OCI-LY7 (cell line): ENCODE data around the gene NELFCD. TPM values are rescaled to one million over a fixed set of nuclear protein-coding genes. Genes with fewer than 3 reads are reported as not detected.

Experiments
- BruUV-seq: library from RNA; stranded (reverse); fragments of 400-500 nt; replicated peaks from 2 replicates; lab custom pipeline; 2021; lab: Mats Ljungman, UMichigan
- CTCF ChIA-PET: fragments of 300-600 bp; sonication (Branson Sonifier 250); formaldehyde crosslinking; loops from one replicate; lab custom pipeline; 2022; ENCODE audit warnings: antibody characterized with exemption; ENCODE audit not compliant: unreplicated experiment; lab: Charles Lee
- POLR2A ChIA-PET: fragments of 300-600 bp; sonication (Branson Sonifier 250); formaldehyde crosslinking; loops from one replicate; lab custom pipeline; 2022; ENCODE audit warnings: antibody characterized with exemption; lab: Charles Lee
- DNase-seq: peaks from one replicate; pipeline ENCODE4 v3.0.0-alpha.2; 2015; ENCODE audit warnings: low spot score
- H2AFZ ChIP-seq: fragments of 200-600 bp; sonication (generic), shearing (Covaris generic); 2 replicates; pipeline ENCODE4 v1.6.1; 2014; ENCODE audit warnings: mild to moderate bottlenecking, antibody characterized with exemption, low read length, moderate library complexity
- H3K27ac ChIP-seq: fragments of 200-600 bp; sonication (generic); 2 replicates; pipeline ENCODE4 v1.5.1; 2014; ENCODE audit warnings: mixed run types, low read depth, mild to moderate bottlenecking, moderate library complexity, low read length, inconsistent platforms; ENCODE audit not compliant: poor library complexity, severe bottlenecking
- H3K36me3 ChIP-seq: fragments of 200-600 bp; sonication (generic); 2 replicates; pipeline ENCODE4 v1.6.1; 2014; ENCODE audit warnings: mild to moderate bottlenecking, antibody characterized with exemption, low read length, moderate library complexity, mixed read lengths; ENCODE audit not compliant: insufficient read depth
- H3K4me1 ChIP-seq: fragments of 200-600 bp; sonication (generic); 2 replicates; pipeline ENCODE4 v1.5.1; 2014; ENCODE audit warnings: mild to moderate bottlenecking, low read length; ENCODE audit not compliant: insufficient read depth, poor library complexity, severe bottlenecking
- H3K4me2 ChIP-seq: fragments of 200-600 bp; sonication (generic); 2 replicates; pipeline ENCODE4 v1.6.1; 2014; ENCODE audit warnings: mild to moderate bottlenecking, low read length
- H3K4me3 ChIP-seq: fragments of 200-600 bp; sonication (generic); 2 replicates; pipeline ENCODE4 v1.5.1; 2014; ENCODE audit warnings: mild to moderate bottlenecking, low read depth, low read length; ENCODE audit not compliant: poor library complexity, severe bottlenecking
- H3K79me2 ChIP-seq: fragments of 200-600 bp; sonication (generic); 2 replicates; pipeline ENCODE4 v1.6.1; 2016; ENCODE audit warnings: low read depth, mild to moderate bottlenecking, low read length, moderate library complexity, mixed read lengths; ENCODE audit not compliant: insufficient read depth
- H3K9me2 ChIP-seq: fragments of 200-600 bp; sonication (generic); 2 replicates; pipeline ENCODE4 v1.6.1; 2016; ENCODE audit warnings: mild to moderate bottlenecking, low read length, mixed read lengths; ENCODE audit not compliant: insufficient read depth
- H3K9me3 ChIP-seq: fragments of 200-600 bp; sonication (generic); 2 replicates; pipeline ENCODE4 v1.6.1; 2014; ENCODE audit warnings: mild to moderate bottlenecking, mixed run types, low read length, mixed read lengths
- H4K20me1 ChIP-seq: fragments of 200-600 bp; sonication (generic); 2 replicates; pipeline ENCODE4 v1.6.1; 2014; ENCODE audit warnings: mild to moderate bottlenecking, antibody characterized with exemption, low read length, moderate library complexity, mixed read lengths; ENCODE audit not compliant: insufficient read depth
- EZH2phosphoT487 ChIP-seq: fragments of 200-600 bp; sonication (generic); IDR thresholded peaks from 2 replicates; pipeline ENCODE4 v1.6.1; 2018; ENCODE audit warnings: low read depth, borderline replicate concordance, mild to moderate bottlenecking, mixed run types, antibody characterized with exemption, low read length, moderate library complexity, mixed read lengths
- intact Hi-C: fragments of 100-400 bp; cut with micrococcal nuclease; formaldehyde crosslinking; loops from one replicate; pipeline ENCODE4 v1.10.0; 2022; ENCODE audit not compliant: unreplicated experiment
- total RNA-seq, 2 experiments: library from RNA; depleted of rRNA in 1 of 2; stranded (reverse); fragments of >200 nt in 1 of 2; shearing (Covaris generic) in 1 of 2; gene quantifications; 2 replicates each; pipeline ENCODE4 v1.2.3, GENCODE V29; 2014 to 2022
- TF ChIP-seq, protein P1 (sequence below): fragments of 200-600 bp; sonication (generic); conservative IDR thresholded peaks from 2 replicates; pipeline ENCODE4 v1.5.1; 2014; ENCODE audit warnings: mild to moderate bottlenecking, antibody characterized with exemption, low read length, moderate library complexity, mixed read lengths

Gene NELFCD
- total RNA-seq, 2 experiments from 2014 or later: 90.7 to 143 TPM

DNA sequence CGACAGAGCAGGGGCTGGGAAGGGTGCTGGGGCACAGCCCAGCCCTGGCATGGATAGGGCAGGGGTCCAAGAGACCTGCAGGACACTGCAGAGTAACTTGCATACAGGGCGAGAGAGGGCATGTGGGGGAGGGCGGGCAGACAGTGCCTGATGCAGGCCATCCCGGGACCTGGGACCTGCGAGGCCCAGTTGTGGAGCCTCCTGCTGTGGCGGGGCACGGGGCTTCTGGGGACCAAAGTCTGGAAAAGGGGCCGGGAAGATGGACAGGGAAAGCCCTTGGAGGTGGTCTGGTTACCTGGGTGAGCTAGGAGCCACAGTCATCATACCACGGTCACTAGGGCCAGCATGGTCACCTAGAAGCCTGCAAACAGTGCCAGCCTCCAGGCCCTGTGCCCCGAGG lies 37.8 kb downstream of the NELFCD start:
- DNase-seq: no peak
- Histone ChIP-seq H4K20me1 (no peaks in the 10 kb centered on the region), H2AFZ (no peak overlapping the region), H3K9me2 (no peaks in the 10 kb centered on the region), H3K4me2 (no peak overlapping the region), H3K9me3 (no peaks in the 10 kb centered on the region), H3K27ac (no peak overlapping the region), H3K4me1 (peaks cover 17% of the 10 kb centered on the region), H3K79me2 (no peaks in the 10 kb centered on the region), H3K4me3 (no peak overlapping the region), H3K36me3 (peaks cover 17% of the 10 kb centered on the region)
- BruUV-seq: no TSS peak
- ChIA-PET CTCF (no interaction called here), POLR2A (interaction anchor here (1.0 kb wide), 1 partner anchor 13 kb away, joined by 8 read pairs; the partner anchor contains the start of gene ATP5F1E)
- TF ChIP-seq, protein P1, sequence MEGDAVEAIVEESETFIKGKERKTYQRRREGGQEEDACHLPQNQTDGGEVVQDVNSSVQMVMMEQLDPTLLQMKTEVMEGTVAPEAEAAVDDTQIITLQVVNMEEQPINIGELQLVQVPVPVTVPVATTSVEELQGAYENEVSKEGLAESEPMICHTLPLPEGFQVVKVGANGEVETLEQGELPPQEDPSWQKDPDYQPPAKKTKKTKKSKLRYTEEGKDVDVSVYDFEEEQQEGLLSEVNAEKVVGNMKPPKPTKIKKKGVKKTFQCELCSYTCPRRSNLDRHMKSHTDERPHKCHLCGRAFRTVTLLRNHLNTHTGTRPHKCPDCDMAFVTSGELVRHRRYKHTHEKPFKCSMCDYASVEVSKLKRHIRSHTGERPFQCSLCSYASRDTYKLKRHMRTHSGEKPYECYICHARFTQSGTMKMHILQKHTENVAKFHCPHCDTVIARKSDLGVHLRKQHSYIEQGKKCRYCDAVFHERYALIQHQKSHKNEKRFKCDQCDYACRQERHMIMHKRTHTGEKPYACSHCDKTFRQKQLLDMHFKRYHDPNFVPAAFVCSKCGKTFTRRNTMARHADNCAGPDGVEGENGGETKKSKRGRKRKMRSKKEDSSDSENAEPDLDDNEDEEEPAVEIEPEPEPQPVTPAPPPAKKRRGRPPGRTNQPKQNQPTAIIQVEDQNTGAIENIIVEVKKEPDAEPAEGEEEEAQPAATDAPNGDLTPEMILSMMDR: no peak
- TF ChIP-seq EZH2phosphoT487: no peak
- intact Hi-C loops: no loop called here

DNA sequence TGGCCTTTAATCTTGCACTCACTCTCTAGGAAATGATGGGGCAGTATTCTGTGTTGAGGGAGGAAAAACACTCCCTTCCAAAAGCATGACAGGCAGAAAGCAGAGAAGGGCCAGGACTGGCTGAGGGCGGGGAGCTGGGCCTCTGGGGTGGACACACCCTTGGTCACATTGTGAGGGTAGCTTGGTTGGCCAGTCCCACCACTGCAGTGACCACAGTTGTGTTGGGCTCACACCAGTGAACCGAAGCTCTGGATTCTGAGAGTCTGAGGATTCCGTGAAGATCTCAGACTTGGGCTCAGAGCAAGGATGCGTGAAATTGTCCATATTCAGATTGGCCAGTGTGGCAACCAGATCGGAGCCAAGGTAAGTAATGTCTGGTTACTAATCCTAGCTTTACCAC lies 38.2 kb downstream of the NELFCD start, which contains the start of gene TUBB1:
Gene TUBB1 (plus strand): TSS at position 213 of the 400 bp plus-strand sequence. CDS start 94 bp downstream, at position 307.
- Histone ChIP-seq H4K20me1 (no peaks in the 10 kb centered on the region), H3K79me2 (no peaks in the 10 kb centered on the region), H3K9me2 (no peaks in the 10 kb centered on the region), H3K4me3 (no peak within 1 kb of the TSS), H3K4me1 (peaks cover 17% of the 10 kb centered on the region), H3K4me2 (no peak within 1 kb of the TSS), H2AFZ (no peak within 1 kb of the TSS), H3K9me3 (no peaks in the 10 kb centered on the region), H3K36me3 (peaks cover 21% of the 10 kb centered on the region), H3K27ac (no peak within 1 kb of the TSS)
- no peak for DNase-seq
- POLR2A ChIA-PET: interaction anchor here (1.0 kb wide), 1 partner anchor 13 kb away, joined by 8 read pairs; the partner anchor contains the start of gene ATP5F1E
- BruUV-seq: no TSS peak
- CTCF ChIA-PET: interaction anchor here (1.0 kb wide), 1 partner anchor 11 kb away, joined by 3 read pairs; no protein-coding TSS in a partner anchor
- TF ChIP-seq EZH2phosphoT487: no peak
- TF ChIP-seq, protein P1: no peak
- intact Hi-C loops: no loop called here

DNA sequence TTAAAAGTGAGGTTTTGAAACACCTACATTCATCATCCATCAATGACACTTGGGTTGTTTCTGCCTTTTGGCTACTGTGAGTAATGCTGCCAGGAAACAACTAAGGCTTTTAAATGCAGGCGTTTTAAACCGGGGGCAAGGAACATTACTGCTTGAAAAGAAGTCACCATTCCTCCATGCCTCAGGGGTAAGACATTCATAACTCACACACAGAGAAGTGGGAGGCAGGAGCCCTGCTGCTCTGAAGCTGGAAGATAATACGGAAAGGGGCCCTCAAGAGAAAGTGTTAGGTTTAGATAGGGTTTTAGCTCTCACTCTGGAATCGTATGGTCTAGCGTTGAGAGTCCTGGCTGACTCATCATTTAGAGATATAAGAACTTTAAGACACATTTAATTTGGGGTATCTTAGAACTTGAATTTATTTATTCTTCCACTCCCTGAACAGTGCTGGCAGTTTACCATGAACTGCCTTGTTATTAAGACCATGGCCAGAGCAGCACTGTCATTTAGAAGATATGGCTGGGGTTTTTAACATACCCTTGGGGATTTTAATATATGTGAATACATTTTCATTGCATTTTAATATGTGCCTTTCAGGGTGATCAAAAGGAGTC lies 40.0 kb downstream of the NELFCD start:
- intact Hi-C loops: no loop called here
- no TSS peak for BruUV-seq
- no peak overlapping the region for H3K27ac ChIP-seq
- no peak overlapping the region for H3K4me2 ChIP-seq
- H2AFZ ChIP-seq: no peak overlapping the region
- no peak for TF ChIP-seq EZH2phosphoT487
- TF ChIP-seq, protein P1: no peak
- peaks cover 40% of the 10 kb centered on the region for H3K36me3 ChIP-seq
- no peaks in the 10 kb centered on the region for H4K20me1 ChIP-seq
- H3K4me1 ChIP-seq: peaks cover 14% of the 10 kb centered on the region
- H3K9me3 ChIP-seq: no peaks in the 10 kb centered on the region
- POLR2A ChIA-PET: interaction anchor here (1.6 kb wide), 1 partner anchor 12 kb away, joined by 8 read pairs; no protein-coding TSS in a partner anchor
- no peak for DNase-seq
- H3K79me2 ChIP-seq: peaks cover 7% of the 10 kb centered on the region; the same call in 1 of the 2 replicates
- H3K9me2 ChIP-seq: no peaks in the 10 kb centered on the region
- no peak overlapping the region for H3K4me3 ChIP-seq
- CTCF ChIA-PET: no interaction called here
